Uterus (tissue), 2 donors: ENCODE results near the gene PCDHA13.

ENCODE experiments used
- CTCF ChIP-seq, 4 experiments: fragments of 200-600 bp in 2 of 4; fragments of 450-650 bp in 2 of 4; sonication (generic) in 2 of 4; IDR thresholded peaks; one replicate each; pipeline ENCODE4 v1.5.1; 2016 to 2019; ENCODE audit warnings: antibody characterized with exemption in 4 of 4, mild to moderate bottlenecking in 2 of 4, moderate library complexity in 1 of 4
- POLR2A ChIP-seq, 2 donors: fragments of 450-650 bp; IDR thresholded peaks; one replicate each; pipeline ENCODE4 v1.6.1; 2016; ENCODE audit warnings: antibody characterized with exemption in 2 of 2, mild to moderate bottlenecking in 1 of 2, moderate library complexity in 1 of 2

GRCh38 chr5:140869555-140869886 lies 12.4 kb upstream of the PCDHA13 start:
- TF ChIP-seq POLR2A (IDR thresholded peaks at IDR 0.05) (no peak), CTCF (IDR thresholded peaks at IDR 0.05) (no peak)
